GM18909 (cell line): ENCODE measurements around the gene TBC1D22A.
"Not testable (repeated sequence)": the region's sequence is repeated elsewhere in the genome, so short reads cannot be mapped to it uniquely, and the experiment has no call there.

ENCODE experiments used
- ATAC-seq: cut with Tn5 transposase; IDR thresholded peaks from one replicate; pipeline ENCODE4 v1.9.1; 2021; ENCODE audit warnings: mild to moderate bottlenecking; ENCODE audit not compliant: unreplicated experiment, poor library complexity

The TBC1D22A gene

GRCh38 chr22:46769706-46770105 is 7.3 kb downstream of the TBC1D22A start:
- no peak for ATAC-seq

GRCh38 chr22:46770151-46770641 is 7.7 kb downstream of the TBC1D22A start:
- ATAC-seq: no peak

GRCh38 chr22:46770726-46771125 is 8.3 kb downstream of the TBC1D22A start:
- no peak for ATAC-seq

GRCh38 chr22:46773076-46773475 is 10.6 kb downstream of the TBC1D22A start:
- ATAC-seq: no peak

GRCh38 chr22:46774253-46774979 is 12.0 kb downstream of the TBC1D22A start:
- ATAC-seq: peak; percentile 39

GRCh38 chr22:46774980-46775849 is 12.8 kb downstream of the TBC1D22A start:
- no peak for ATAC-seq

GRCh38 chr22:46775850-46776826 is 13.7 kb downstream of the TBC1D22A start:
- ATAC-seq: no peak

GRCh38 chr22:46776876-46777608 is 14.6 kb downstream of the TBC1D22A start:
- ATAC-seq: no peak

GRCh38 chr22:46777609-46777970 is 15.1 kb downstream of the TBC1D22A start:
- no peak for ATAC-seq

- no peak for ATAC-seq
These were observed 16.6 kb downstream of the TBC1D22A start for GRCh38 chr22:46779023-46779422.

GRCh38 chr22:46779651-46780050 is 17.2 kb downstream of the TBC1D22A start:
- ATAC-seq: no peak

GRCh38 chr22:46780453-46780852 is 18.0 kb downstream of the TBC1D22A start:
- no peak for ATAC-seq

- ATAC-seq: no peak
These were observed 18.8 kb downstream of the TBC1D22A start for GRCh38 chr22:46781291-46781690.

- ATAC-seq: not testable (repeated sequence)
These were observed 19.8 kb downstream of the TBC1D22A start for GRCh38 chr22:46782200-46782599.

GRCh38 chr22:46783721-46784120 is 21.3 kb downstream of the TBC1D22A start:
- no peak for ATAC-seq

GRCh38 chr22:46788441-46789172 is 26.2 kb downstream of the TBC1D22A start:
- no peak for ATAC-seq

GRCh38 chr22:46789992-46790391 is 27.5 kb downstream of the TBC1D22A start:
- no peak for ATAC-seq

GRCh38 chr22:46791201-46791731 is 28.8 kb downstream of the TBC1D22A start:
- no peak for ATAC-seq
